ENCODE measurements around the gene GRK1.
"Not testable (repeated sequence)": the region's sequence is repeated elsewhere in the genome, so short reads cannot be mapped to it uniquely, and the experiment has no call there.

Gene GRK1

DNA sequence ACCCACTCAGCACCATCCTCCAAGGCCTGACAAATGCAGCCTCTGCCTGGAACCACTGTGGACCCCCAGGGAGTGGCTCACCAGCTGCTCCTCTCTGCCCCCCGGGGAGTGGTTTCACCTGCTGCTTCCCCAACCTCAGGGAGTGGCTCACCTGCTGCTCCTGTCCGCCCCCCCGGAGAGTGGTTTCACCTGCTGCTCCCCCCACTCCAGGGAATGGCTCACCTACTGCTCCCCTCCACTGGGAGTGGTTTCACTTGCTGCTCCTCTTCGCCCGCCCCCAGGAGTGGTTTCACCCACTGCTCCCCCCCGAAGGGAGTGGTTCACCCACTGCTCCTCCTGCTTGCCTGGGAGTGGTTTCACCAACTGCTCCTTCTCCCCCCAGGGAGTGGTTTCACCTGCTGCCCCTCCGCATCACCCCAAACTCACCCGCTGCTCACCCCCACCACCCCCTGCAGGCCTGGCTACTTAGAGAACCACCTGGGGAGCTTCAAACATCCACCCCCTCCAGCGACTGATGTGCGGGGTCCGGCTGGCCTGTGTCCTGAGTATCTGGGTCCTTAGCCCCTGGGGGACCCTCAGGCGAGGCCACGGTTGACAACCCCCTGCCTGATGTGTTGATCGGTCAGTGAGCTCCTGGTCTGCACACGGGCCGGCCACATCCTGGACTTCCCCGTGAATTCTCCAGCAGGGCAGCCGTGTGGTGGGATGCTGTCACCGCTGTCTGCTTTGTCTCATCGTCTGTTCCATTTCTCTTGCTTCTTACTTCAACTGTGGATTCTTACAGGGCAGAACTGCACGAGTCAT is 77.4 kb downstream of the GRK1 start:
- Histone ChIP-seq H3K4me1 (peaks cover 48 to 68% (median 54%) of the 10 kb centered on the region in 10 experiments), H4K20me1 (peaks cover 0 to 74% (median 30%) of the 10 kb centered on the region in 11 experiments; a peak in 18 of 22 replicates), H3K9me3 (replicated peaks in 1 of 11) (no peaks in the 10 kb centered on the region), H3K36me3 (no peaks in the 10 kb centered on the region), H3K9ac (peak overlapping the region in 1 of 11 experiments; percentile 12; a peak in 1 of 22 replicates), H3K27me3 (peaks cover 13 to 65% (median 30%) of the 10 kb centered on the region in 11 experiments; a peak in 21 of 22 replicates), H3K4me2 (peak overlapping the region in 9 of 11 experiments; percentile 76 to 97 (median 92); a peak in 19 of 22 replicates), H3K4me3 (no peak overlapping the region), H3K27ac (no peak overlapping the region)
- no peak for TF ChIP-seq Cebpa-rat (IDR thresholded peaks at IDR 0.05)

DNA sequence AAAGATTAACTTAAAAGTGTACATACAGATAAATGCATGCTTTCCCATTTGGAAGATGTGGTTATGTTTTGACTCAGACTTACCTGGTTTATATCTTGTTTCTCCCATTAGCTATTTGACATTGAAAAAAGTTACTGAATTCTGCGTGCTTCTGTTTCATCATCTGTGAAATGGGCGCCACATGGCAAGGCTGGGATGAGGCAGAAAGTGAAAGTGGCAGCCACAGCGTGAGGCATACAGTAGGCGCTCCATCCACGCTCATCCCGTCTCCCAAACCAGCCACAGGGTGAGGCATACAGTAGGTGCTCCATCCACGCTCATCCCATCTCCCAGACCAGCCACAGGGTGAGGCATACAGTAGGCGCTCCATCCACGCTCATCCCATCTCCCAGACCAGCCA is 78.0 kb downstream of the GRK1 start:
- Histone ChIP-seq H3K4me2 (peak overlapping the region in 6 of 11 experiments; percentile 76 to 97 (median 92); a peak in 8 of 22 replicates), H3K36me3 (no peaks in the 10 kb centered on the region), H3K27me3 (peaks cover 7 to 58% (median 24%) of the 10 kb centered on the region in 11 experiments; a peak in 21 of 22 replicates), H4K20me1 (peaks cover 0 to 68% (median 24%) of the 10 kb centered on the region in 11 experiments; a peak in 18 of 22 replicates), H3K9ac (no peak overlapping the region), H3K9me3 (replicated peaks in 1 of 11) (no peaks in the 10 kb centered on the region), H3K4me3 (no peak overlapping the region), H3K27ac (no peak overlapping the region), H3K4me1 (peaks cover 45 to 61% (median 48%) of the 10 kb centered on the region in 10 experiments)
- TF ChIP-seq Cebpa-rat (IDR thresholded peaks at IDR 0.05): no peak

DNA sequence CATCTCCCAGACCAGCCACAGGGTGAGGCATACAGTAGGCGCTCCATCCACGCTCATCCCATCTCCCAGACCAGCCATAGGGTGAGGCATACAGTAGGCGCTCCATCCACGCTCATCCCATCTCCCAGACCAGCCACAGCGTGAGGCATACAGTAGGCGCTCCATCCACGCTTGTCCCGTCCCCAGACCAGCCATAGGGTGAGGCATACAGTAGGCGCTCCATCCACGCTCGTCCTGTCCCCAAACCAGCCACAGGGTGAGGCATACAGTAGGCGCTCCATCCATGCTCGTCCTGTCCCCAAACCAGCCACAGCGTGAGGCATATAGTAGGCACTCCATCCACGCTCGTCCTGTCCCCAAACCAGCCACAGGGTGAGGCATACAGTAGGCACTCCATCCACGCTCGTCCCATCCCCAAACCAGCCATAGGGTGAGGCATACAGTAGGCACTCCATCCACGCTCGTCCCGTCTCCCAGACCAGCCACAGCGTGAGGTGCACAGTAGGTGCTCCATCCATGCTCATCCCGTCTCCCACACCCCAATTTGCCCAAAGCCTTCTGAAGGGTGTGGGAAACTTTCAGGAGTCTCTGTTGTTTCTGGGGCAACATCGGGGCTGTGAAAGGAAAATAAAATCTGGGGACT is 78.6 kb downstream of the GRK1 start:
- H3K27me3 ChIP-seq: peaks cover 1 to 53% (median 18%) of the 10 kb centered on the region in 11 experiments; a peak in 16 of 22 replicates
- not testable (repeated sequence) for H3K36me3 ChIP-seq; H3K4me3 ChIP-seq; H3K9me3 ChIP-seq (replicated peaks in 1 of 11); H3K9ac ChIP-seq; H3K4me2 ChIP-seq; H3K27ac ChIP-seq
- peaks cover 39 to 56% (median 42%) of the 10 kb centered on the region in 10 experiments for H3K4me1 ChIP-seq
- H4K20me1 ChIP-seq: peaks cover 0 to 62% (median 19%) of the 10 kb centered on the region in 11 experiments; a peak in 17 of 22 replicates

DNA sequence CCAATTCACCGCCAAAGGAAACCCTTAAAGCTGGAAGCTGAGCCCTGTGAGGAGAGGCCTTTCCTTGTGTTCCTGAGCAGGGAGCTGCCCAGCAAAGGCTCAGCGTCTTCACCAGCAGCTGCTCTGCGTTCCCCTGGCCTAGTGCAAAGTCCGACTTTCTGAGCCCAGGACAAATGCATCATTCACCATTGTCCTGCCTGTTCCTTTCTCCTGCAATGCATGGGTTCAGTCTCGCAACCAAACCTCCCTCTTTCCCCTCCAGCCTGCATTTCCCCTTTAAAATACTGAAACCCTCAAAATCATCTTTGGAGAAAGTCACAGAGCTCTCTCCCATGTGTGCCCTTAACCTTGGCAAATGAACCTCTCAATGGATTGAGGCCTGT is 79.1 kb downstream of the GRK1 start:
- Histone ChIP-seq H3K4me2 (no peak overlapping the region), H4K20me1 (peaks cover 0 to 57% (median 14%) of the 10 kb centered on the region in 11 experiments; a peak in 16 of 22 replicates), H3K9me3 (replicated peaks in 1 of 11) (peaks cover 0 to 8% (median 2%) of the 10 kb centered on the region in 11 experiments; a peak in 13 of 22 replicates), H3K9ac (no peak overlapping the region), H3K36me3 (no peaks in the 10 kb centered on the region), H3K27ac (no peak overlapping the region), H3K4me3 (no peak overlapping the region), H3K27me3 (peaks cover 0 to 47% (median 13%) of the 10 kb centered on the region in 11 experiments; a peak in 13 of 22 replicates), H3K4me1 (peaks cover 34 to 51% (median 37%) of the 10 kb centered on the region in 10 experiments)
- TF ChIP-seq Cebpa-rat (IDR thresholded peaks at IDR 0.05): no peak

DNA sequence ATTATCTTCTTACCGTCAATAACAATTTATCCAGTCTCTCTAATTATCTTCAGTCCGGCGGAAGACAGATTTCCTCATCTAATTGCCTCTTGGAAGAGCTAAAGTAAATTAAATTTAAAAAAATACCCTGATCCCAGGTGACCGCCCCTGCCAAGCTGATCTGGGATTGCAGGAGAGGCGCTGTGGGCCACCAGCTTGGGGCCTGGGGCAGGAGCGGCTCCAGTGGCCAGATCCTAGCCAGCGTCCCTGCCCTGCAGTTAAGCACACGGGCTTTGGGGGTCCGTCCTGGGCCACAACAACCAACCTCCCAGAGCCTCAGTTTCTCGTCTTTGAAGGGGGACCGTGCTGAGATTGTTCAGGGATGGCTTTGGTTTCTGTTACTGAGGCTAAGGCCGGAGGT is 79.7 kb downstream of the GRK1 start:
- Histone ChIP-seq H3K27ac (no peak overlapping the region), H3K4me1 (peaks cover 29 to 45% (median 32%) of the 10 kb centered on the region in 10 experiments), H3K4me2 (no peak overlapping the region), H3K9me3 (replicated peaks in 1 of 11) (peaks cover 0 to 13% (median 8%) of the 10 kb centered on the region in 11 experiments; a peak in 14 of 22 replicates), H4K20me1 (peaks cover 0 to 52% (median 9%) of the 10 kb centered on the region in 11 experiments; a peak in 14 of 22 replicates), H3K9ac (no peak overlapping the region), H3K36me3 (no peaks in the 10 kb centered on the region), H3K4me3 (no peak overlapping the region), H3K27me3 (peaks cover 0 to 42% (median 13%) of the 10 kb centered on the region in 11 experiments; a peak in 11 of 22 replicates)
- no peak for TF ChIP-seq Cebpa-rat (IDR thresholded peaks at IDR 0.05)

DNA sequence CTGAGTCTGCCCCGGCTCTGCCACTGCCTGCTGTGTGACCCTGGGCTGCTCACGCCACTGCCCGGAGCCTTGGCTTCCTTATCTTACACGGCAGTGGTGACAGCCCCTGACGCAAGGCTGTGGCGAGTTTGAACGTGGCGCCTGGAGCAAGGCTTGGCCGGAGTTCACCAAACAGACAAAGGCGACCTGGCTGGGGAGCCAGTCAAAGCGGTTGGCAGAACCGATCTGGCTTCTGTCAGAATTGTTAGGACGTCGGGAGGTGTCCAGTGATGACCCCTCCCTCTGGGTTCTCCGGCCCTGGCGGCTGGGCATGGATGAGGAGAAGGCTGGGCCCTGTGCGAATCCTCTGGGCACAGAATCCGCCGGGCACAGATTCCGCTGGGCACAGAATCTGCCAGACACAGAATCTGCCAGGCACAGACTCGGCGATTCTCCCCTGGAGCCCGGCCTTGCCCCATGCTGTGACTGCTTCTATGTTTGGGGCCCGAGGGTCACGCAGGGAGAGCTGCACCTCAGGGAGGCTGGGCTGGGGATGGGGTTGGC is 80.3 kb downstream of the GRK1 start:
- no peak overlapping the region for H3K4me2 ChIP-seq
- no peak overlapping the region for H3K9ac ChIP-seq
- H3K27ac ChIP-seq: no peak overlapping the region
- peaks cover 0 to 15% (median 9%) of the 10 kb centered on the region in 11 experiments; a peak in 14 of 22 replicates for H3K9me3 ChIP-seq (replicated peaks in 1 of 11)
- peaks cover 22 to 38% (median 25%) of the 10 kb centered on the region in 10 experiments for H3K4me1 ChIP-seq
- no peaks in the 10 kb centered on the region for H3K36me3 ChIP-seq
- H4K20me1 ChIP-seq: peaks cover 0 to 45% (median 2%) of the 10 kb centered on the region in 11 experiments; a peak in 9 of 22 replicates
- peaks cover 0 to 35% (median 11%) of the 10 kb centered on the region in 11 experiments; a peak in 11 of 22 replicates for H3K27me3 ChIP-seq
- H3K4me3 ChIP-seq: no peak overlapping the region
- TF ChIP-seq Cebpa-rat (IDR thresholded peaks at IDR 0.05): no peak

DNA sequence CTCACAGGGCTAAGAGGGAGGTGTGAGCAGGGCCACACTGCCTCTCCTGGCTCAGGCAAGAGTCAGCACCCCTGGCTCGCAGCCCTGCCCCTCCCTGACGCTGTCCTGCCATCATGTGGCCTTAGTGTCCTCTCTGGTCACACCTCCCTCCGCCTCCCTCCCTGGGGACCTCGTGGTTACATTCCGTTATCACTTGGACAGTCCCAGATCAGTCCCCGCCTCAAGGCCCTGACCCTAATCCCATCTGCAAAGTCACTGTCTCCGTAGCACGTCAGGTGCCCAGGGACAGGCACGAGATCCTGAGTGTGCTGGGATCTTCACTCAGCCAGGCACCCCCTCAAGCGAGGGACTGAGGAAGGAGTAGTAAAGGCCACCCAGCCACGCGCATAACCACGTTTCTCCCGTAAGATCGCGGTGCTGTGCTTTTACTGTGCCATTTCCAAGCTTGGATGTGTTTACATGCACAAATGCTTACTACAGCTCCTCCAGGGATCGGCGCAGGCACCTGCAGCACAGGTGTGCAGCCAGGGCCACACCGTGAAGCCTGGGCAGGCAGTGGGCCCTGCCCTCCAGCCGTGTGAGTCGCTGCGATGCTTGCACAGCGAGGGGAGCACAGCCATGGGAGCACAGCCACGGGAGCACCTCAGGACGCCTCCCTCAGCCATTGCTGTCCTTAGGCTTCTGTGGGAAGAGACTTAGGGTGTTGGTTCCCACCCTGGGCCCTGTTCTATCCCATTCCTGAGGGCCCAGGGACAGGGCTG is 81.3 kb downstream of the GRK1 start:
- H3K27ac ChIP-seq: no peak overlapping the region
- no peak overlapping the region for H3K4me2 ChIP-seq
- peaks cover 13 to 29% (median 16%) of the 10 kb centered on the region in 10 experiments; a peak in 19 of 20 replicates for H3K4me1 ChIP-seq
- peaks cover 0 to 22% (median 10%) of the 10 kb centered on the region in 11 experiments; a peak in 14 of 22 replicates for H3K9me3 ChIP-seq (replicated peaks in 1 of 11)
- H3K36me3 ChIP-seq: no peaks in the 10 kb centered on the region
- H3K27me3 ChIP-seq: peaks cover 0 to 26% (median 2%) of the 10 kb centered on the region in 11 experiments; a peak in 9 of 22 replicates
- H4K20me1 ChIP-seq: peaks cover 0 to 35% (median 0%) of the 10 kb centered on the region in 11 experiments; a peak in 5 of 22 replicates
- TF ChIP-seq Cebpa-rat (IDR thresholded peaks at IDR 0.05): no peak
- no peak overlapping the region for H3K4me3 ChIP-seq
- H3K9ac ChIP-seq: no peak overlapping the region

DNA sequence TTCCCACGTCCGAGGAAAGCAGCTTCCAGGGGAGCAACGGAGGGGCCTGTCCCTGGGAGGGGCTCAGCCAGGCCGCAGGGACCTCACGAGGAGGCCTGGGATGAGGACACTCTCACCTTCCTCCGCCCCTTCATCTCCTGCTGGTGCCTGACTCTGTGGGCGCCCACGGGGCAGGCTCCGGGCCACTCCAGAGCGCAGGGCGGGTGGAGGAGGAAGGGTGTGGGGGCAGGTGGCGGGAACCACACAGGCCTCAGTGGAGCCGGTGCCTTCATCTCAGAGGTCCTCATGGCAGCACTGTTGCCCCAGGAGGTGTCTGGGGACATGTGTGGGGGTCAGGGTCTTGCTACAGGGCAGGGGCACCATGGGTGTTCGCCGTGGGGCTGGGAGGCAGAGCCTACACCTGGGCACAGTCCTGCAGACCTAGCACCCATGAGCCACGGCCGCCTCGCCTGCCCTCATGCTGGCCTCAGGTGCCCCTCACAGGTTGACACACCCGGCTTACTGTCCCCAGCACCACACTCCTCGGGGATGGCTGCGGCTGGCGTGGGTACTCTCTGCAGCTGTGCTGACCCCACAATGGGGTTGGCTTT is 81.9 kb downstream of the GRK1 start:
- Histone ChIP-seq H3K4me3 (no peak overlapping the region), H3K4me2 (no peak overlapping the region), H3K4me1 (peaks cover 7 to 22% (median 9%) of the 10 kb centered on the region in 10 experiments; a peak in 18 of 20 replicates), H3K9me3 (replicated peaks in 1 of 11) (peaks cover 0 to 22% (median 10%) of the 10 kb centered on the region in 11 experiments; a peak in 14 of 22 replicates), H3K27ac (no peak overlapping the region), H3K36me3 (no peaks in the 10 kb centered on the region), H3K9ac (no peak overlapping the region), H4K20me1 (peaks cover 0 to 31% (median 0%) of the 10 kb centered on the region in 11 experiments; a peak in 5 of 22 replicates), H3K27me3 (peaks cover 0 to 19% (median 0%) of the 10 kb centered on the region in 11 experiments; a peak in 6 of 22 replicates)
- no peak for TF ChIP-seq Cebpa-rat (IDR thresholded peaks at IDR 0.05)
